Stimulated activated CD4-positive, alpha-beta T cell treated with anti-CD3 and anti-CD28 coated beads, Interleukin-15, amount 100 ng/mL, for 48 hours (primary cell): Measurements from ENCODE around the gene SPOCK1.

Experiments used
- DNase-seq, 2 donors: peaks; one replicate each; pipeline ENCODE4 v3.0.0-alpha.2; 2020; ENCODE audit warnings: low read depth in 2 of 2

Gene SPOCK1

DNA sequence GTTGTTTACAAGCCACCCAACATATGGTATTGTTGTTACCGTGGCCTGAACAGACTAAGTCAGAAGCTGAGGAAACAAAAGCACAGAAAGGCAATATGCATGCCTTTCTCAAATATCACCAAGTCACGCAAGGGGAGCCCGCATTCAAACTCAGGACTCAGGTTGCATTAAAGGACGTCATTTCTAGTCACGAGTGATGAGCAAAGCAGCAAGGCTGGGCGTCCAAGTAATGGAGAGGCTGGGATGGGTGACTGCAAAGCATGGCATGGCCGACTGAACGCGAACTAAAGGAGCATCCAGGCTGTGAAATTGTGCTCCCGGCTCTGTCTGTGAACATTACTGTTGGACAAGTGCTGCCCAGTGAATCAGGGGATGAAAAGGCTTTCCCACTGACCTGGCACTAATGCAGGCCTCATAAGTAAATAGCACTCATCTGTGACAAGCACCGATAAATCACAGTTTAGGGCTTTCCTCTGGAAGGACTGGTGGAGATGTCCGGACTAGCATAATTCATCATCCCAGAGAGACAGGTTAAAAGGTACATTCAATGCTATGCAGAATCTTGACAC is 202.8 kb downstream of the SPOCK1 start:
- no peak for DNase-seq

DNA sequence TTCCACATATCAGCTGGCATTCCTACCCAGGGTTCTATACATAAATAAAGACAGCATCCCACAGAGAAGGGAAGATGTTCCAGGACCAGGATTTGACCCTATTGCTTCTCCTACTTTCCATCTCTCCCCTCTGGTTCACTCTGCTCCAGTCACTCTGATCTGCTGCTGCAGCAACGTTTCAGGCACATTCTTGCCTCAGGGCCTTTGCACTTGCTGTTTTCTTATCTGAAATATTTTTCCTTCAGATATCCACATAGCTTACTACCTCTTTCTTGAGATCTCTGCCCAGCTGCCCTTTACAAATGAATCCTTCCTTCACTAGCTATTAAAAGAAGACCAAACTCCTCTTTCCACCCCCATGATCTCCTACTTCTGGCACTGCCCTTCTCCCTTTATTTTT is 204.5 kb downstream of the SPOCK1 start:
- no peak for DNase-seq

DNA sequence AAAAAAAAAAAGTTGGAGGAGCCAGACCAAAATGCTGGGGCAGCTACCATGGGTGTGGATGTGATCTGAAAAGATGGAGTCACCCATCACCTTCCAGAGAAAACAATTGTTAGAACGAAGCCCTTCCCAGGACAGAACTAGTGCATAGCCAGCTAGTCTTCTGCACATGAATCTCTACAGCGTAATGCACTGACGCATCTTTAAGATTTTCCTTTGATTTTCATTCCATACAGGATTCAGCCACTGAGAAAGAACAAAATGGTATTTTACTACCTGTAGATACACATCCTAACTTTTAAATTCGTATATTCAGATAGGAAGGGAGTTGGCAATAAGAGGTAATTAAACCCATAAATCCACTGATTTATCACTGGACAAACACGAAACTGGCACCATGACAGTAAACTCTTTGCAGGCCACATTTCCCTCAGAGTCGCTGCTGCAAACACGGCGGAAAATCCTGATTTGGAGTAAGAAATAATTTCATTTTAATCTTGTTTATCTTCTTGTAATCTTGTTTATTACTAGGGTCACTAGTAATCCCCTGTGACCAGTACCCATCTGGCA is 206.6 kb downstream of the SPOCK1 start:
- DNase-seq, result no peak

DNA sequence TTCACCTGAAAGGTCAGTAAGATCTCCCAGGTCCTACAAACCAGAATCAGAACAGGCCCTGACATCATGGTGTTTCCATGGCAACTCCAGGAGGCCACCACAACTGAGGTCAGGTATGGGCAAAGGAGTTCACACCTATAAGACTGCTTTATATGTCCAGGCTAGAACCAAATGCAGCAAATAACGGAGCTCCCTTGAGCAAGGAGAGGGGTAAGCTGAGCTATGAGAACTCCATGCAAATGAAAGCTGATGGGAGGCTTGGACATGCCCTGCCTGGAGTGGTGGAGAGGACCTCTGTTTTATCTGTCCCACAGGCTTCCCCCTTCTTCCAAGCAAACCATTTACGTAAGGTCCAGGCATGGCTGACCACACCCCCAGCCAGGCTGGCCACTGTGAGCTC is 207.7 kb downstream of the SPOCK1 start:
- no peak for DNase-seq

DNA sequence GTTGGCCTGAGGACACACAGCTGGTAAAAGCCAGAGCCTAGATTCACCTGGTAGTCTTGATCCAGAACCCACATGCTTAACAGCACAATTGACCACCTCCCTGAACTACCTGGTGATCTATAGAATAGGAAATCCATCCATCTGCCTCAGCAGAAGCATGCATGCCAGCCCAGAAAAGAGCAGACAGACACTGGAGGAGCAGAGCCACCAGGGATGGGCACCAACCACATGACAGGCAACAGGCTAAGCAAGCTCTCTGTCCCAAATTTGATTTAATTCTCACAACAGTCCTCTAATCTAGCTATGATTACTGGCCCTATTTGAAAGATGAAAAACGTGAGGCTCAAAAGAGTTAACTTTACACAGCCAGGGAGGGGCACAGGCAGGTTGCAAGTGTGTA is 208.1 kb downstream of the SPOCK1 start:
- no peak for DNase-seq

DNA sequence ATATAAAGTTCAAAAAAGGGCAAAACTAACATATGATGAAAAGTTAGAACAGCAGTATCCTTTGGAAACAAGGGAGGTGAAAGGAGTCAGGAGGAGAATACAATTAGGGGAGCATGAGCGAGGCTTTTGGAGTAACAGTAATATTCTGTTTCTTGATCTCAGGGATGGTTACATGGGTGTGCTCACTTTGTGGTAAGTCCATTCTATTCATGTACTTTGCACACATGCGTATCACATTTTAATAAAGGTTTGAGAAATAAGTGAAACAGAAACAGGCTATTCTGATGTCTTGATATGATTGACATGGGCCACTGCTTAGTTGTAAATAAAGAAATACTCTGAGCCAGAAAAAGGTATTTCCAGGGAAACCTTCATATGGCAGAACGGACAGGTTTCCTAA is 208.8 kb downstream of the SPOCK1 start:
- DNase-seq, result no peak

DNA sequence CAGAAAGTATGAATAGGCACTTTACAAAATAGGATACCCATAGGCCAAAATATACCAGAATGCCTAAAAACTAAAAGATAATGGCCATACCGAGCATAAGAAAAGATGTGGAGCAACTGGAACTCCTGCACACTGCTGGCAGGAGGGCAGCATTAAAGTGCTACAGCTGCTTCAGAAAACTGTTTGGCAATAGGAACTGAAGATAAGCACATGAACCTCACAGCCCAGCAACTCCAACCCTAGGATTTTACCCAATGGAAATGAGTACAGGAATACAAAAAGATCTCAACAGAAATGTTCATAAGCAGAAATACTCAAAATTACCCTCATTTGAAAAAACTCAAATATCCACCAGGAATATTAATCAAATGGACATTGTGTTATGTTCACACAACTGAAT is 209.3 kb downstream of the SPOCK1 start:
- DNase-seq, result no peak

DNA sequence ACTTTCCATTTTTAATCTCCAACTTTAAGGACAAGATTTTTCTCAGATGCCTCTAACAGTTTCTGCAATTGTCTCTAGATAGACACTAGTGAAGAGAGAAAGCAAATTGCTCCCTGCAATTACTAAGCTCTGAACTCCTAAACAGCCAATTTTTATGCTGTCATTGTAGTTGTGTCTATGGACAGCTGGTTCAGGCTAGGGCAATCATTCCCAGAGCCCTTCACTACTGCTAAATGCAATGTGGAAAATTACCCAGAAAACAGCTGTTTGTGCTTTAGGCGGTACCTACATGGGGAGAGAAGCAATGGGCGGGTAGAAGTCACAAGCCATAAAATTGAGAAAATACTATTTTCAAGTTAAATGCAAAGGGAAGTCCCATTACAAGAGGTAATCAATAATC is 211.6 kb downstream of the SPOCK1 start:
- DNase-seq, result no peak

DNA sequence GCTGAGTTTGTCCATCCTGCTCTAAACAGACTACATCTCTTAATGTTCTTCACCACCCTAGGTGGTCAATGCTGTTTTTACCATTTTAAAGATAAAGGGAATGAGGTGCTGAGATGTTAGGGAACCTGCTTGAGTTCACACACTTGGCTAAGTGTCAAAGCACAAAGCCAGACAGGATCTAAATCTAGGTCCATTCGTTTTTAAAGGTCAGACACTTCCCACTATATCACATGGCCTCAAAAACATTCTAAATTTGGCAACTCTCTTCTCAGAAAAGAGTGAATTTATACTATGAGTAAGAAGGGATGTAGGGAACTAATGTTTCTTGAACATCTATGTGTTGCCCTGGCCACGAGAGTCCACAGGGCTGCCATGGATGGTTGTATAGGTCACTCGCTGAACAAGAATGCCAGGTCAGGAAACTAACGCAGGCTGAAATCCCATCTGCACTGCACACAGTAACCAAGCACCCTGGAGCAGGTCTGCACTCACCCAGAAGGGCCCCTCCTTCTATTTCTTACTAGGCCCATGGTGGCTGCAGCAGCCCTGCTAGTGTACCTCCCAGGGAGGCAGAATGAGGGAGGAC is 213.0 kb downstream of the SPOCK1 start:
- no peak for DNase-seq

DNA sequence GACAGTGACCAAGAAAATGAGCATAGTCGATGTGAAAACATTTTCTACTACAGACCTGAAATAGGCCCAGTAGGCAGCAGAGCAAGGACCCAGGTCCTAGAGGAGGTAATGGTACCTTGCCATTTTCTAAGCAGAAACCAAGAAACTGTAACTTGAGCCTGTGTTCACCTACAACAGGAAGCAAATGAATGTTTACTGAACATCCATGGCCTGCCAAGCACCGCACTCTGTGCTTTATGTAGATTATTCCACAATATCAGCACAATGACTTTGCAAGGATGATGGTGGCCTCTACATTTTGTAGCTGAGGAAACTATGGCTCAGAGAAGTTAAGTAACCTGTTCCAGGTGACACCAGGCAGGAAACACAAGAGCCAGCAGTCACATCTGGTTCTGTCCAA is 215.3 kb downstream of the SPOCK1 start:
- no peak for DNase-seq

DNA sequence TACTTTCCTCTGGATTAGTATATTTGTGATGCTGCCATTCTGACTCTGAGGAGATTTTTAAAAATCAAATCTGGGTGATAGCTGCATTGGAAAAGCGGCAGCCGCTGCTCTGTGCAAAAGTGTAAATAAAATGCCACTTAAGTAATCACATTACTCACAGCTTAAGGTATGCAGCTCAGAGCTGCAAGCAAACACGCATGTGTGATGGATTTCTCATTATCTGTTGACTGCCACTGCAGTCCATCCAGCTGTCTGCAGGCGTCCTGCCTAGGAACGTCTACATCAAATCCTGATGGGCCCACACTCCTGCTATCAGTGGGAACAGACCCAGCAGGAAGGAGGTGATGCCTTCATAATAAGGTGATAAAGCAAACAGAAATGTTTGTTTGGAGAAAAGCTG is 216.9 kb downstream of the SPOCK1 start:
- no peak for DNase-seq

DNA sequence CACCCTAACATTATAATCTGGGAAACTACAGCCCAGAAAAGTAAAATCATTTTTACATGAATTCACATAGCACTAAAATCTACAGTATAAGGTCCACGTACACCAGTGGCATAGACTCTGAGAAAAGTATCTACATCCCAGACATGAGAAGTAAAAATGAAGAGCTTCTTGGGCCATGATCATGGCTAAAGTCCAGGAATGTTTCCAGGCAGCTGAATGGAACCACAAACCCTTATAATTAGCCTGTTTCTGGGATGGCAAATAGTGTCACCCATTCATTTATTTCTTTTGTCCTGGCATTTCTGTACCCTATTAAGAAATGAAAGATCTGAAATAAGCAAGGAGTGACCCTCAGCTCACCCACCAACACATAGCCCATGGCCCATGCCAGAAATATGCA is 217.9 kb downstream of the SPOCK1 start:
- no peak for DNase-seq

DNA sequence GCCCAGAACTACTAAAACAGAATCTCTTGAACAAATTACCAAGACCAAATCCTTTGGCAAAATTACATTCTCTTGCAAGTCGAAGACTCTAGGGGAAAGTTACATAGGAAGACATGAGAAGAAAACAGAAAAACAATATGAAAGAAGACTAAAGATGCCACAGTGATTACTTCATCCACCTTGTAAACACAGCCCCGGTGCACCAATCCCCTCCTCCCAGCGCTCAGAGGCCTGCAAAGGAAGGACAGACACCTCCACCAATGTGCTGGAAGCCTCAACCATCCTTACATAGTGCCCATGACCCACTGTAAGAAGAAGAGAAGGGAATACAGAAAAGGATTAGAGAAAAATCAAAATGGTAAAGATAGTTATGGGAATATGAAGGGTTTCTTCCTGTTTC is 218.5 kb downstream of the SPOCK1 start:
- no peak for DNase-seq

DNA sequence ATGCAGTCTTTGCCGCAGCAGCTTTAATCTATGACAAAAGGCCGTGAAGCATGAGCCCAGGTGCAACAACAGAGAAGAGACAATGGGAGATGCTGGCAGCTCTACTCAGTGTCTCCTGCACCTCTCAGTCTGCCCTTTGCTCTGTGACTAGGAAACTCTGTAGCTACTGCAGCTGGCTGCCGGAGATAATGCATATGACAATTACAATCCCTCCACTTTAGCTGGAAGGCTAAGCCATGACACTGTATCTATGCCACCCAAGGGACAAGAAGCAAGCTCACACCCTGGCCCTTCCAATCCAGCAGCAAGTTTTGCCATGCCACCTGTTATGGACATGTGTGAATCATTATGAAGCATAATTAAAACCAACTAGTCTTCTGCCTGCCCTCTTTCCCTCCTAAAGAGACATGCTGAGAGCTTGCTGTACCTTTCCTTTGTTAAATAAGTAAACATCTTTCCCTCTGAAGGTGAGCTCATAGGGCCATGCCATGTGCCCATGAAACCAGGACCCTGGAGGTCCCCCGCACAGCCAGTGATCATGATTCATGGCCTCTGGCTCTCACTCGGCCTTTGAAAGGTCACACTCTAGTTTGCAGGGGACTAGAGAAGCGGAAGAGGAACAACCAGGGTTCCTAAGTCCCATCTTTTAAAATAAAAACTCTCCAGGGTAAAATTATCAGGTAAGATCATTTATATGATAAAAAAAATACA is 219.4 kb downstream of the SPOCK1 start:
- no peak for DNase-seq

DNA sequence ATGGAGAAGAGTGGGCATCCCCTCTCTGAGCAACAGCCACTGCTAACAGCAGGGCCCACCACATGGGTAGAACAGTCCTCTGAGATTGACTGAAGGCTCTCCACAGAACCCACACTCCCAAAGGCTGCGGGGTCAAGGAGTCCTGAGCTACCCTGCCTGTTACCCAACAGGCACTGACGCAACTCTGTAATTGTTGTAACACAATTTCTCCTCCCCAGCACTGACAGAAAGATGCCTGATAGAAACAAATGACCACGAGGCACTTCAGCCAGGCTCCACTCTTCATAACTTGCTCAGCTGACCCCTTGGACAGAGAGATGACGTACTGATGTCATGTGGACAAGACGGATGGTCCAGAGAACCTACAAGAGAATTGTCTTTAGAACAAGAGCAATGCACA is 220.7 kb downstream of the SPOCK1 start:
- DNase-seq, result no peak

DNA sequence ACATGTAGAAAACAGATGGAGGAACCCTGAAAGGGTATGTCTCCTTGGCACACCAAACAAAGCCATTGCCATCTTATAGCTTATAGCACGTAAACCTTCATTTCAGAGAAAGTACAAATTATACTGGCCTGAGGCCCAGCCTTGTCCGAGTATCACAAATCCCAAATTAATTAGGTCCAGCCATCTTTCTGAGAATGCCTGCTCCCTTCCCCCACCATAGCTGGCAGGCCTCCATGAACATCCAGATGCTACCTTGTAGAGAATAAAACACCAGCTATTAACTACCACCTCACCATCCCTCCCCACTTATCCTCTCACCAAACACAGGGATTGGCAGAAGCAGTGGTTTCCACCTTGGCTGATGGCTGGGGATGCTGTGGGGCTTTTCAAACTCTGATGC is 224.0 kb downstream of the SPOCK1 start:
- no peak for DNase-seq

DNA sequence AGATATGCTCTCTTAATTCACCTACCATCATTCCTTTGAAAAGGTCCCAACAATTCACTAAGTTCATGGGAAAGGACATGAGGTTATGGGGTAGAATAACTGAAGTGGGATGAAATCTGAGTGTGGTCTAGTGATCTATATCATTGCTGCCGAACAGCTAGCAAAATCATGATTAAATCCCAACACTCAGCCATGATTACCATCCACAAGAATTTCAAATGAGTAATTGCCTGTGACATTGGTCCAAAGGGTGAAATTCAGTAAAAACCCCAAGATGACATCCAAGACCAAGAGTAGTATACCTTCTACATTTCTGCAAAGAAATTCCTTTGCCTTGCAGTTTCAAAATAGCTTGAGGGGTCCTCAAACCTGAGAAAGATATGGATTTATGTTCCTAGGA is 225.6 kb downstream of the SPOCK1 start:
- DNase-seq, result no peak

DNA sequence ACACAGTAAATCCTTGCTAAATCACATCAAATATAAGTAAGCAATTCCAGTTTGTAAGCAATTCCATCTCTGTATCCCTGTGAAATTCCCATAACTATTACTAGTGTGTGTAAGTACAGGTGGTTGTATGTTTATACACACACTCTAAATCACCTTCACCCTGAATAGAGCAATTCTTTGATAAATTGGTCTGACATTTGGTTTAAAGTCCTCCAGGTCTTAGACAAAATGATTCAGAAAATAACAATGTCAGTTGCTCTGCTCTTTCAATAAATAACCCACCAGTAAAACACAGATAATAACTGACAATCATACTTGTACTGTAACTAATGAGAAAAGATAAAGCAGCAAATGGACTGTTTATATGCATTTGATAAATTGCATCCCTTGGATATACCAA is 226.3 kb downstream of the SPOCK1 start:
- DNase-seq, result no peak

DNA sequence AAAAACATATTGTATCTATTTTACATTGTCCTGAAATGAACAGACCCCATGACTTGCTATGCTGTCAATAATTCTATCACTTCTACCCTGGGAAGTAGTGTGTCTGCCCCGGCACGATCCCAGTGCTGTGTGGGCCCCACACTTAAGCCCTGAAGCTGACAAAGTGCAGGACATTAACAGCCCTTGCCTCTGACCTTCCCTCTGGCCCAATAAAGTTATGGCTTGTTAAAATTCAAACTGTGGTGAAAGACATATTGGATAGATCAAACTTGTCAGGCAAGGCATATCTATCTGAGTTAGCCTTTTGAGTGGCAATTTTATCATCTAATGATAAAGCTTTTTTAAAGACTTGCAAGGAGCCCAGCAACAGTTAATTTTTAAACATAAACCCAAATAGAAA is 229.2 kb downstream of the SPOCK1 start:
- DNase-seq, result no peak

DNA sequence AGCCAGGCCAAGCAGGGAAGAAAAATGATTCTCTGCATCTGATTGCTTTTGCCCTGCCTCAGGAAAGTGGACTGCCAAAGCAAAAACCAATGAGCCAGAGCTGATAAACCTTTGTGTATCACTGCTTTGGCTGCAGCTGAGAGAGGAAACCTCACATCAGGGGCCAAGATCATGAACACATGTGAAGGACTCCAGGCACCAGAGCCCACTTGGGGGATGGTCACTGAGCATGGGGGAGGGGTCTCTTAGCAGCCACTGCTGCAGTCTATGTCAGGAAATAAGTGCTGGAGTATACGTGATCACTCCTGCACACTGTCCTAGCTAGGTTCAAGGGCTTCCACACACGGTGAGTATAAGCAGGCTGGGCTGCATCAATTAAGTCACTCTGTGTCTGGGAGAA is 229.9 kb downstream of the SPOCK1 start:
- no peak for DNase-seq

DNA sequence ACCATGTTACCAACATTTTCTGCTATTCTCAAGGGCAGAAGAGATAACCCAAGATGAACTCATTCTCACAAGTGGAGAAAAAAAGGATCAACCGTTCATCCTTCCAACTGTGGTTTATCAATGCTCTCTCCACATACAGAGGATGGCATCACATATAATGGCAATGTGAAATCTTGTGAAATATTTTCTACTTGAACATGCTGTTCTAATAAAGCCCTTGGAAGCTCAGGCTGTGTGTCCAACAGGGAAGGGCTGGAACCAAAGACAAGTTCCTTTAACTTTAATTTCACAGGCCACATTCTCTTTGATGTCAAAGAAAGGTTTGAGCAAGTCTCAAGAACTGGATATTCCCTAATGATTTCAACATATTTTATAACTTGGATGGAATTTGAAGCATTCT is 230.5 kb downstream of the SPOCK1 start:
- DNase-seq, result no peak

DNA sequence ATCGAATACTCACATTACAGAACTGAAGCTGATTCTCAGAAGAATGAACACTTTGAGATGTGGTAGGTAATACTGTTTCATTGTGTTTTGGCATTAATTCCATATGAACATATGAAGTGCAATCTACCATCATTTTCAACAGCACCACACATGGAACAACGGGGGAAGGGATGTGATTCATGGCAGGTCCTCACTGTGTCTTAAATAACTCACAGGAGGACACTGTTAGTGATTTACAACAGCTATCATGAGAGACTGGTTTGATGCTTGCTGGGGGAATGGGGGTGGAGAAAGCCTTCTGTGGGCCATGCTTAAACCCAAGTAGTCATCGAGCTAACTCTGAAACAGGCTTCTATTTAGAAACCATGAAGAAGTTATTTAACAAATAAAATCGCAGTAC is 232.9 kb downstream of the SPOCK1 start:
- DNase-seq, result no peak

DNA sequence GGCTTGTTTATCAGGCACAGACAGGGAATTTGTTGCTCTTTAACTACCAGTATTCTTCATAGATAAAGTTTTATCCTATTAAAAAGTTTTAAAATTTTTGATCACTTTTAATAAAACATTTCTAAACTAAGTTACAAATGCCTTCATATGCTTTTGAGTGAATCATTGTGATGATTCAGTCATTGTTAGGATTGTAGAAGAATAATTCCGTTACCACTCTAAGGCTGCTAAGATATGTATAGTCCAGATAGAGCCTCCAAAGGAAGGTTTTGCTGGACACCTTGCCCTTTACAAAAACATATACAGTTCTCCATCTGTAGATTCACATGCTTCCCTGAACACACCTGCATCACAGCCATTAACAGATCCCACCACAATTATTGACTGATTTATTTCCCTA is 233.7 kb downstream of the SPOCK1 start:
- DNase-seq, result no peak
